Ovary (tissue), 9 donors: ENCODE results near the gene PCDHA11. TPM values are rescaled to one million over a fixed set of nuclear protein-coding genes. Genes with fewer than 3 reads are reported as not detected.
A peak's percentile ranks its signal among the peaks of the same experiment; 100 is the strongest.
"Not testable (repeated sequence)": the region's sequence is repeated elsewhere in the genome, so short reads cannot be mapped to it uniquely, and the experiment has no call there.

Experiments used
- DNase-seq, 5 donors: peaks; one replicate each; pipeline ENCODE4 v3.0.0-alpha.2; 2019 to 2020
- H3K27ac ChIP-seq, 2 donors: fragments of 200-600 bp; one replicate each; pipeline versions ENCODE4 v1.5.1 to v1.8.0; 2019 to 2022
- H3K27me3 ChIP-seq: fragments of 200-600 bp; one replicate; pipeline ENCODE4 v1.8.0; 2022
- H3K36me3 ChIP-seq: fragments of 200-600 bp; sonication (generic); one replicate; pipeline ENCODE4 v1.5.1; 2019
- H3K4me1 ChIP-seq: one replicate; pipeline ENCODE4 v1.8.1; 2013; ENCODE audit warnings: mild to moderate bottlenecking, moderate library complexity; ENCODE audit not compliant: insufficient read depth
- H3K4me3 ChIP-seq: fragments of 200-600 bp; sonication (generic); one replicate; pipeline ENCODE4 v1.5.1; 2017
- H3K9me3 ChIP-seq, 2 donors: fragments of 200-600 bp in 1 of 2; sonication (generic) in 1 of 2; one replicate each; pipeline versions ENCODE4 v1.5.1 to v1.8.1; 2013 to 2019; ENCODE audit warnings: mild to moderate bottlenecking in 1 of 2, moderate library complexity in 1 of 2
- EP300 ChIP-seq: sonication (generic); formaldehyde crosslinking; IDR thresholded peaks from one replicate; pipeline ENCODE4 v1.6.1; 2017; ENCODE audit warnings: antibody characterized with exemption
- POLR2A ChIP-seq: fragments of 450-650 bp; IDR thresholded peaks from one replicate; pipeline ENCODE4 v1.6.1; 2017; ENCODE audit warnings: antibody characterized with exemption, mild to moderate bottlenecking, moderate library complexity
- WGBS, 3 donors: extraction: QIAGEN DNeasy Blood & Tissue Kit in 1 of 3; methylation state at CpG; one replicate each; pipeline versions ENCODE4 v1.1.5 to v1.1.7; 2013 to 2017; 5-methylcytosine and 5-hydroxymethylcytosine counted together
- intact Hi-C, 4 donors: fragments of 100-400 bp; cut with DNase I; formaldehyde crosslinking; loops; one replicate each; pipeline versions ENCODE4 v1.11.0 to v1.15.1; 2022 to 2023
- polyA plus RNA-seq, 2 donors: library from polyadenylated mRNA; stranded (reverse); fragments of 200-250 nt in 1 of 2; fragments of 350-450 nt in 1 of 2; fragmentation: Illumina TruSeq in 1 of 2; extraction: RNeasy Lipid Tissue Mini Kit (QIAGEN cat#74804) in 1 of 2; gene quantifications; one replicate each; pipeline ENCODE4 v1.2.3, GENCODE V29; 2013 to 2014
- total RNA-seq, 7 donors: library from RNA; depleted of rRNA in 2 of 7; stranded (reverse); fragments of >200 nt in 2 of 7; fragmentation: NEBNext Ultra II Directional in 3 of 7; extraction: Animal tissue kit (Norgen Biotek cat#: 25700) in 3 of 7; gene quantifications; one replicate each; pipeline versions ENCODE4 v1.1.0 to v1.2.4, GENCODE V29; 2016 to 2023
- TF ChIP-seq, protein P1 (sequence below), 3 donors: fragments of 450-650 bp in 2 of 3; fragments of 200-600 bp in 1 of 3; IDR thresholded peaks; one replicate each; pipeline versions ENCODE4 v1.5.1 to v1.8.0; 2016 to 2022; ENCODE audit warnings: antibody characterized with exemption in 3 of 3, mild to moderate bottlenecking in 1 of 3
- donor health status: DM: no; HTN: no; CAD: no; lungs with moderate emphysema.
- donor health status: DM: no; HTN: no; CAD: no.
- donor health status: Bipolar disorder and iron deficiency.
- donor health status: DM: yes; HTN: yes; CAD: no.
- donor health status: DM: no; HTN: no; CAD: no.
- donor health status: DM: yes; HTN: yes; CAD: no.

Gene PCDHA11
- total and polyA plus RNA-seq, 9 donors, result 0.04 to 0.79 (median 0.35) TPM

- no peak for DNase-seq
- H3K4me1 ChIP-seq, result no peaks in the 10 kb centered on the region
- no peak for TF ChIP-seq EP300
- no peak for TF ChIP-seq POLR2A
- TF ChIP-seq, protein P1, sequence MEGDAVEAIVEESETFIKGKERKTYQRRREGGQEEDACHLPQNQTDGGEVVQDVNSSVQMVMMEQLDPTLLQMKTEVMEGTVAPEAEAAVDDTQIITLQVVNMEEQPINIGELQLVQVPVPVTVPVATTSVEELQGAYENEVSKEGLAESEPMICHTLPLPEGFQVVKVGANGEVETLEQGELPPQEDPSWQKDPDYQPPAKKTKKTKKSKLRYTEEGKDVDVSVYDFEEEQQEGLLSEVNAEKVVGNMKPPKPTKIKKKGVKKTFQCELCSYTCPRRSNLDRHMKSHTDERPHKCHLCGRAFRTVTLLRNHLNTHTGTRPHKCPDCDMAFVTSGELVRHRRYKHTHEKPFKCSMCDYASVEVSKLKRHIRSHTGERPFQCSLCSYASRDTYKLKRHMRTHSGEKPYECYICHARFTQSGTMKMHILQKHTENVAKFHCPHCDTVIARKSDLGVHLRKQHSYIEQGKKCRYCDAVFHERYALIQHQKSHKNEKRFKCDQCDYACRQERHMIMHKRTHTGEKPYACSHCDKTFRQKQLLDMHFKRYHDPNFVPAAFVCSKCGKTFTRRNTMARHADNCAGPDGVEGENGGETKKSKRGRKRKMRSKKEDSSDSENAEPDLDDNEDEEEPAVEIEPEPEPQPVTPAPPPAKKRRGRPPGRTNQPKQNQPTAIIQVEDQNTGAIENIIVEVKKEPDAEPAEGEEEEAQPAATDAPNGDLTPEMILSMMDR (IDR thresholded peaks at IDR 0.05), result no peak
- H3K27me3 ChIP-seq, result no peaks in the 10 kb centered on the region
- WGBS, 3 donors, result 51 to 57% methylated on average over 60 to 87 of the region's 87 CpGs; no CpG with 5 or more reads in 1 of the 3 donors
- H3K9me3 ChIP-seq, result no peaks in the 10 kb centered on the region
- no peaks in the 10 kb centered on the region for H3K36me3 ChIP-seq
- no peak overlapping the region for H3K27ac ChIP-seq
- intact Hi-C loops, result no loop called here
- H3K4me3 ChIP-seq, result no peak overlapping the region
Observed at GRCh38 chr5:140842798-140843733, 25.7 kb upstream of the PCDHA11 start.

DNA sequence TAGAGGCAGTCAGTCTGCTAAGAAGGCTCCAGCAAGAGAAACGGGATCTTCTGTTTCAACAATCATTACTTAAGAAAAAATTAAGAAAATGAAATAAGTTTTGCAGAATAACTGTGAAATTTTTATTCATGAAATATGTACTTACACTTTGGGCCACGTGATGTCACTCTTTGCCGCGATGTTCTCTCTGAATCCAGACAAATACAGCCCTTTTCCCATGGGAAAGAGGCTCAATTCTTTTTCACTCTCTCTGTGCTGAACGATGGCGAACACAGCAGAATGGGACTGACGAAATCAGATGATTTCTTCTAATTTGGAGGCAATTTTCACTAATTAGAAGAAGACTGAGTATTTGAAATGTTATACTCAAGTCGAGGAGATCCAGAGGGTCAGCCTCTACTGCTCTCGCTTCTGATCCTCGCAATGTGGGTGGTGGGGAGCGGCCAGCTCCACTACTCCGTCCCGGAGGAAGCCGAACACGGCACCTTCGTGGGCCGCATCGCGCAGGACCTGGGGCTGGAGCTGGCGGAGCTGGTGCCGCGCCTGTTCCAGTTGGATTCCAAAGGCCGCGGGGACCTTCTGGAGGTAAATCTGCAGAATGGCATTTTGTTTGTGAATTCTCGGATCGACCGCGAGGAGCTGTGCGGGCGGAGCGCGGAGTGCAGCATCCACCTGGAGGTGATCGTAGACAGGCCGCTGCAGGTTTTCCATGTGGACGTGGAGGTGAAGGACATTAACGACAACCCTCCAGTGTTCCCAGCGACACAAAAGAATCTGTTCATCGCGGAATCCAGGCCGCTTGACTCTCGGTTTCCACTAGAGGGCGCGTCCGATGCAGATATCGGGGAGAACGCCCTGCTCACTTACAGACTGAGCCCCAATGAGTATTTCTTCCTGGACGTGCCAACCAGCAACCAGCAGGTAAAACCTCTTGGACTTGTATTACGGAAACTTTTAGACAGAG lies 20.3 kb upstream of the PCDHA11 start, which contains the start of gene PCDHA9:
Gene PCDHA9 (plus strand): TSS at position 244 of the 964 bp plus-strand sequence. CDS start 114 bp downstream, at position 358.
- H3K4me1 ChIP-seq, H3K9me3 ChIP-seq, H3K27me3 ChIP-seq, H3K4me3 ChIP-seq, H3K36me3 ChIP-seq, DNase-seq, H3K27ac ChIP-seq, intact Hi-C loops: not testable (repeated sequence)
- WGBS, 3 donors, result 12 to 25% (median 19%) methylated on average over 9 to 43 of the region's 48 CpGs

DNA sequence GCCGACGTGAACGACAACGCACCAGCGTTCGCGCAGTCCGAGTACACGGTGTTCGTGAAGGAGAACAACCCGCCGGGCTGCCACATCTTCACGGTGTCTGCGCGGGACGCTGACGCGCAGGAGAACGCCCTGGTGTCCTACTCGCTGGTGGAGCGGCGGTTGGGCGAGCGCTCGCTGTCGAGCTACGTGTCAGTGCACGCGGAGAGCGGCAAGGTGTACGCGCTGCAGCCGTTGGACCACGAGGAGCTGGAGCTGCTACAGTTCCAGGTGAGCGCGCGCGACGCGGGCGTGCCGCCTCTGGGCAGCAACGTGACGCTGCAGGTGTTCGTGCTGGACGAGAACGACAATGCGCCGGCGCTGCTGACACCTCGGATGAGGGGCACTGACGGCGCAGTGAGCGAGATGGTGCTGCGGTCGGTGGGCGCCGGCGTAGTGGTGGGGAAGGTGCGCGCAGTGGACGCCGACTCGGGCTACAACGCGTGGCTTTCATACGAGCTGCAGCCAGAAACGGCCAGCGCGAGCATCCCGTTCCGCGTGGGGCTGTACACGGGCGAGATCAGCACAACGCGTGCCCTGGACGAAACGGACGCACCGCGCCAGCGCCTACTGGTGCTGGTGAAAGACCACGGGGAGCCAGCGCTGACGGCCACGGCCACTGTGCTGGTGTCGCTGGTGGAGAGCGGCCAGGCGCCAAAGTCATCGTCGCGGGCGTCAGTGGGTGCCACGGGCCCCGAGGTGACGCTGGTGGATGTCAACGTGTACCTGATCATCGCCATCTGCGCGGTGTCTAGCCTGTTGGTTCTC lies 18.7 kb upstream of the PCDHA11 start:
- H3K4me3 ChIP-seq, H3K27ac ChIP-seq, DNase-seq, H3K36me3 ChIP-seq, H3K4me1 ChIP-seq, H3K27me3 ChIP-seq, H3K9me3 ChIP-seq, intact Hi-C loops: not testable (repeated sequence)
- WGBS, 3 donors, result 46 to 52% methylated on average over 96 to 98 of the region's 101 CpGs; no CpG with 5 or more reads in 1 of the 3 donors

GRCh38 chr5:140855772-140856674 lies 12.7 kb upstream of the PCDHA11 start, which contains the start of gene PCDHA10:
TSS of gene PCDHA10 (plus strand) at chr5:140855897. CDS start at chr5:140856049, 152 bp downstream.
- no peaks in the 10 kb centered on the region for H3K36me3 ChIP-seq
- H3K27me3 ChIP-seq, result no peaks in the 10 kb centered on the region
- no peak within 1 kb of the TSS for H3K27ac ChIP-seq
- H3K4me1 ChIP-seq, result no peaks in the 10 kb centered on the region
- no peaks in the 10 kb centered on the region for H3K9me3 ChIP-seq
- TF ChIP-seq, protein P1 (IDR thresholded peaks at IDR 0.05), result no peak
- TF ChIP-seq EP300 (no peak), POLR2A (no peak)
- H3K4me3 ChIP-seq, result peak within 1 kb of the TSS; percentile 28
- DNase-seq, result peak in 1 of 5 donors; percentile 34
- WGBS, 3 donors, result 18 to 29% methylated on average over 44 of the region's 44 CpGs; no CpG with 5 or more reads in 1 of the 3 donors
- intact Hi-C loops, result no loop called here
